ENCODE measurements around the gene ADARB2. TPM values are rescaled to one million over a fixed set of nuclear protein-coding genes. Genes with fewer than 3 reads are reported as not detected.

The ADARB2 gene
- total RNA-seq, 4 donors from 2014 or later: 0.13 to 6.1 (median 0.57) TPM

- no peak for ATAC-seq (ENCODE audit: low FRiP score)
Observed at GRCh38 chr10:1395481-1396296, 341.6 kb downstream of the ADARB2 start.

GRCh38 chr10:1395025-1395480 lies 342.3 kb downstream of the ADARB2 start:
- ATAC-seq (ENCODE audit: low FRiP score) (no peak), DNase-seq (ENCODE audit: low spot score) (no peak)
- TF ChIP-seq CTCF (IDR thresholded peaks at IDR 0.05): no peak

More at GRCh38 chr10:1395481-1396296, 341.6 kb downstream of the ADARB2 start:
- DNase-seq (ENCODE audit: low spot score): no peak
- no peak for TF ChIP-seq CTCF (IDR thresholded peaks at IDR 0.05)

- no peak for DNase-seq (ENCODE audit: low spot score)
- TF ChIP-seq CTCF (IDR thresholded peaks at IDR 0.05): no peak
- no peak for ATAC-seq (ENCODE audit: low FRiP score)
Observed at GRCh38 chr10:1394155-1394912, 343.0 kb downstream of the ADARB2 start.

GRCh38 chr10:1393481-1393880 lies 343.8 kb downstream of the ADARB2 start:
- ATAC-seq (ENCODE audit: low FRiP score) (no peak), DNase-seq (ENCODE audit: low spot score) (no peak)
- no peak for TF ChIP-seq CTCF (IDR thresholded peaks at IDR 0.05)

- no peak for TF ChIP-seq CTCF (IDR thresholded peaks at IDR 0.05)
- ATAC-seq (ENCODE audit: low FRiP score) (no peak), DNase-seq (ENCODE audit: low spot score) (no peak)
Observed at GRCh38 chr10:1392127-1392526, 345.2 kb downstream of the ADARB2 start.

- TF ChIP-seq CTCF (IDR thresholded peaks at IDR 0.05): no peak
- ATAC-seq (ENCODE audit: low FRiP score): no peak
- DNase-seq (ENCODE audit: low spot score): no peak
Observed at GRCh38 chr10:1390200-1390599, 347.1 kb downstream of the ADARB2 start.
